Measurements from ENCODE around the gene POPDC2. TPM values are rescaled to one million over a fixed set of nuclear protein-coding genes. Genes with fewer than 3 reads are reported as not detected.

The POPDC2 gene
- total RNA-seq, 1 donor from 2014 or later, result 2.1 TPM

DNA sequence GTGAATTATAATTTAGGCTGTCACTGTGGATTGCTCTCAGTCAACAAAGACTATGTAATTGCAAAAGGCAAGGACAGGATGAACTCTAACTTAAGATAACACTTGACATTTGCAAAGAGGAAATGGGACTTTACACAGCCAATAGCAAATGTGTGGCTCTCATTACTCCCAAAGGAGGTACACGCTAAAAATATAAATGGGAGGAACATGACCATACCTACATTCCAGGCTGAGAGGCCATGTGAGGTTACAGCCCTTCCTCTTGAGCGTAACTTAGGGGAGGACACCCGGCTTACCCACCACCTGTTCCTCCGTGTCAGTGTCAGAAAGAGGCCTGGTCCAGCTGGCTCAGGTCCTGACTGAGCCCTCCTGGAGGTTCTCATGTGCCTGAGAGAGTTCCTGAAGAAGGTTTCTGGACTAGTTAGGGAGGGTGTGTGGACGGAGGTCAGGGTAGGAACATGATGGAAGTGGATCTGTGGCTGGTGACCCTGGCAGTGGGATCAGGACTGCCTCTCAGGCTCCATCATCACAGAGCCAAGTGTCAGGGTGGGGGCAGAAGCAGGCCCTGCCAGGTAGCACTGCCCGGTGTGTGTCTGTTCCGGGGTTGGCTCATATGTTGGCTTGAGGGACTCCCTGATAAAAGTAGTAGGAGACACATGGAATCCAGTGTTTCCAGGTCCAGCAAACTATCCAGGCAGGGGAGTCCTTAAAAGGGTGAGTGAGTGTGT lies 7.9 kb downstream of the POPDC2 start:
- Mint-ChIP-seq H3K27me3 (ENCODE audit: low read depth, unreplicated experiment) (peaks cover 7% of the 10 kb centered on the region), H3K4me1 (ENCODE audit: low read depth, unreplicated experiment) (no peaks in the 10 kb centered on the region), H3K4me3 (ENCODE audit: unreplicated experiment) (no peak overlapping the region), H3K9me3 (ENCODE audit: unreplicated experiment) (no peaks in the 10 kb centered on the region), H3K36me3 (ENCODE audit: low read depth, unreplicated experiment) (peaks cover 3% of the 10 kb centered on the region), H3K27ac (ENCODE audit: unreplicated experiment) (no peak overlapping the region)
- no peak for FAIRE-seq
- no peaks in the 10 kb centered on the region for H3K79me2 ChIP-seq (ENCODE audit: insufficient read depth, low read length)
- no peaks in the 10 kb centered on the region for H3K36me3 ChIP-seq (ENCODE audit: insufficient read depth, low read length)
- no peaks in the 10 kb centered on the region for H3K4me1 ChIP-seq (ENCODE audit: insufficient read depth, low read length)
- DNase-seq (ENCODE audit: low read depth), result no peak
- H3K4me3 ChIP-seq (ENCODE audit: insufficient read depth, low read depth, low read length), result no peak overlapping the region
- no peaks in the 10 kb centered on the region for H3K9me3 ChIP-seq (ENCODE audit: insufficient read depth, low read depth, low read length)
- TF ChIP-seq, protein P1, sequence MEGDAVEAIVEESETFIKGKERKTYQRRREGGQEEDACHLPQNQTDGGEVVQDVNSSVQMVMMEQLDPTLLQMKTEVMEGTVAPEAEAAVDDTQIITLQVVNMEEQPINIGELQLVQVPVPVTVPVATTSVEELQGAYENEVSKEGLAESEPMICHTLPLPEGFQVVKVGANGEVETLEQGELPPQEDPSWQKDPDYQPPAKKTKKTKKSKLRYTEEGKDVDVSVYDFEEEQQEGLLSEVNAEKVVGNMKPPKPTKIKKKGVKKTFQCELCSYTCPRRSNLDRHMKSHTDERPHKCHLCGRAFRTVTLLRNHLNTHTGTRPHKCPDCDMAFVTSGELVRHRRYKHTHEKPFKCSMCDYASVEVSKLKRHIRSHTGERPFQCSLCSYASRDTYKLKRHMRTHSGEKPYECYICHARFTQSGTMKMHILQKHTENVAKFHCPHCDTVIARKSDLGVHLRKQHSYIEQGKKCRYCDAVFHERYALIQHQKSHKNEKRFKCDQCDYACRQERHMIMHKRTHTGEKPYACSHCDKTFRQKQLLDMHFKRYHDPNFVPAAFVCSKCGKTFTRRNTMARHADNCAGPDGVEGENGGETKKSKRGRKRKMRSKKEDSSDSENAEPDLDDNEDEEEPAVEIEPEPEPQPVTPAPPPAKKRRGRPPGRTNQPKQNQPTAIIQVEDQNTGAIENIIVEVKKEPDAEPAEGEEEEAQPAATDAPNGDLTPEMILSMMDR (IDR thresholded peaks at IDR 0.05; ENCODE audit: insufficient read depth, low read depth, low read length), result no peak
- TF ChIP-seq EZH2 (IDR thresholded peaks at IDR 0.05; ENCODE audit: insufficient read depth, low read length), result no peak
- H3K27me3 ChIP-seq (ENCODE audit: insufficient read depth, low read length), result no peaks in the 10 kb centered on the region
- no peaks in the 10 kb centered on the region for H4K20me1 ChIP-seq (ENCODE audit: insufficient read depth, low read length)
- no peak overlapping the region for H2AFZ ChIP-seq (ENCODE audit: low read depth, low read length)
- no peak overlapping the region for H3K27ac ChIP-seq (ENCODE audit: low read depth, low read length)
- no peak overlapping the region for H3K4me2 ChIP-seq (ENCODE audit: low read length)
- no peak overlapping the region for H3K9ac ChIP-seq (ENCODE audit: low read length)

DNA sequence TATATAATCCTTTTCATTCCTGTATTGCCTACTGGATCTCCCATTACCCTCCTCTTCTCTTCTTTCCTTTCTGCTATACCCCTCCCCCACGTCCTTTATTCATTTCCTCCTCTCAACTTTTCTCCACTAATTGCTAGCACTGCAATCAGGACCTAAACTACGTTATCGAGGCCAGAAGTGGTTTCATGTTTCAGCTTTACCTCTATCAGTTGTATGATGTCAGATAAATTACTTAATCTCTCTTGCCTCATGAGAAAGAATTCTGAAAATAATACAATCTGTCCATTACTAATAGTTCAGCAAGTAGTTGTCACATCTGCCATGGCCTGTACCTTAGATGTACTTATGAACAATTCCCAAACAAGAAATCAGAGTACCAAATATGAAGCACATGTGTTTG lies 10.6 kb downstream of the POPDC2 start:
- FAIRE-seq (no peak), DNase-seq (ENCODE audit: low read depth) (no peak)
- no peak overlapping the region for H3K27ac Mint-ChIP-seq (ENCODE audit: unreplicated experiment)
- Histone ChIP-seq H3K9ac (ENCODE audit: low read length) (no peak overlapping the region), H3K4me3 (ENCODE audit: insufficient read depth, low read depth, low read length) (no peak overlapping the region), H4K20me1 (ENCODE audit: insufficient read depth, low read length) (no peaks in the 10 kb centered on the region), H3K4me1 (ENCODE audit: insufficient read depth, low read length) (no peaks in the 10 kb centered on the region), H3K4me2 (ENCODE audit: low read length) (no peak overlapping the region), H3K27ac (ENCODE audit: low read depth, low read length) (no peak overlapping the region), H3K9me3 (ENCODE audit: insufficient read depth, low read depth, low read length) (no peaks in the 10 kb centered on the region), H2AFZ (ENCODE audit: low read depth, low read length) (no peak overlapping the region), H3K27me3 (ENCODE audit: insufficient read depth, low read length) (no peaks in the 10 kb centered on the region), H3K36me3 (ENCODE audit: insufficient read depth, low read length) (no peaks in the 10 kb centered on the region), H3K79me2 (ENCODE audit: insufficient read depth, low read length) (no peaks in the 10 kb centered on the region)
- no peak overlapping the region for H3K4me3 Mint-ChIP-seq (ENCODE audit: unreplicated experiment)
- peaks cover 3% of the 10 kb centered on the region for H3K36me3 Mint-ChIP-seq (ENCODE audit: low read depth, unreplicated experiment)
- peaks cover 14% of the 10 kb centered on the region for H3K27me3 Mint-ChIP-seq (ENCODE audit: low read depth, unreplicated experiment)
- H3K9me3 Mint-ChIP-seq (ENCODE audit: unreplicated experiment), result no peaks in the 10 kb centered on the region
- H3K4me1 Mint-ChIP-seq (ENCODE audit: low read depth, unreplicated experiment), result no peaks in the 10 kb centered on the region
- TF ChIP-seq, protein P1 (IDR thresholded peaks at IDR 0.05; ENCODE audit: insufficient read depth, low read depth, low read length), result no peak
- TF ChIP-seq EZH2 (IDR thresholded peaks at IDR 0.05; ENCODE audit: insufficient read depth, low read length), result no peak

Data from astrocyte (in vitro differentiated cells and primary cell).